D341Med (cell line): Measurements from ENCODE around the gene KCTD16.

Source experiments
- DNase-seq: peaks from one replicate; pipeline ENCODE4 v3.0.0; 2012; ENCODE audit warnings: low spot score

KCTD16 gene

GRCh38 chr5:144333336-144333920 is 162.8 kb downstream of the KCTD16 start:
- no peak for DNase-seq

- DNase-seq: no peak
Observed at GRCh38 chr5:144335561-144335960, 164.9 kb downstream of the KCTD16 start.

GRCh38 chr5:144336191-144336961 is 165.7 kb downstream of the KCTD16 start:
- no peak for DNase-seq

GRCh38 chr5:144352330-144352729 is 181.7 kb downstream of the KCTD16 start:
- no peak for DNase-seq

GRCh38 chr5:144352732-144353317 is 182.2 kb downstream of the KCTD16 start:
- no peak for DNase-seq

- no peak for DNase-seq
Observed at GRCh38 chr5:144356489-144356888, 185.8 kb downstream of the KCTD16 start.

GRCh38 chr5:144361406-144361805 is 190.7 kb downstream of the KCTD16 start:
- DNase-seq: no peak

- no peak for DNase-seq
Observed at GRCh38 chr5:144365885-144366284, 195.2 kb downstream of the KCTD16 start.

- DNase-seq: no peak
Observed at GRCh38 chr5:144367991-144368390, 197.3 kb downstream of the KCTD16 start.

GRCh38 chr5:144368556-144368955 is 197.9 kb downstream of the KCTD16 start:
- DNase-seq: no peak

- DNase-seq: no peak
Observed at GRCh38 chr5:144369006-144369405, 198.3 kb downstream of the KCTD16 start.

GRCh38 chr5:144370273-144370672 is 199.6 kb downstream of the KCTD16 start:
- no peak for DNase-seq

- no peak for DNase-seq
Observed at GRCh38 chr5:144374637-144375036, 204.0 kb downstream of the KCTD16 start.

- DNase-seq: no peak
Observed at GRCh38 chr5:144377207-144377606, 206.5 kb downstream of the KCTD16 start.

- no peak for DNase-seq
Observed at GRCh38 chr5:144378681-144379080, 208.0 kb downstream of the KCTD16 start.

- no peak for DNase-seq
Observed at GRCh38 chr5:144385597-144385996, 214.9 kb downstream of the KCTD16 start.

- no peak for DNase-seq
Observed at GRCh38 chr5:144386315-144386714, 215.6 kb downstream of the KCTD16 start.

- DNase-seq: peak; percentile 23
Observed at GRCh38 chr5:144390133-144390532, 219.5 kb downstream of the KCTD16 start.

GRCh38 chr5:144391044-144391443 is 220.4 kb downstream of the KCTD16 start:
- no peak for DNase-seq

- DNase-seq: no peak
Observed at GRCh38 chr5:144393641-144394435, 223.2 kb downstream of the KCTD16 start.

- no peak for DNase-seq
Observed at GRCh38 chr5:144395704-144396103, 225.0 kb downstream of the KCTD16 start.

GRCh38 chr5:144403058-144403457 is 232.4 kb downstream of the KCTD16 start:
- DNase-seq: no peak
